ENCODE results near the gene PSTPIP1. TPM values are rescaled to one million over a fixed set of nuclear protein-coding genes. Genes with fewer than 3 reads are reported as not detected.
A peak's percentile ranks its signal among the peaks of the same experiment; 100 is the strongest.

Gene PSTPIP1
- total and polyA plus RNA-seq, 2 of the 4 experiments (the other 2 are of a cell fraction): 0.36 to 1.1 TPM

DNA sequence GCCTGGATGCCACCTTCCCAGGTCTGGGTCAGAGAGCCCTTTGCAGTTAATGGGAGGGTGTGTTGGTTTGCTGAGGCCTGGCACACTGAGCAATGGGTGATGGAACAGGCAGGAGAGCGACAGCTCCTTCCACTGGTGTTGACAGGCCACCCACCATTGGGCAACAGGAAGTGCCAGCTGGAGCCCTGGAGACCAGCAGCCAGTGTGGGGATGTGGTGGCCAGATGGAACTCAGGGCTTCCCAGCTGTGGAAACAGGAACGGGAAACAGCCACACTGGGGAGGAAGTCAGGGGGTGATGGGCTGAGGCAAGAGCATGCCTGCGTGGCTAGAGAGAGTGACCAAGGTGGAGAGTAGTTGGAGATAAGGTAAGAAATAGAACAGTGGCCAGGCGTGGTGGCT is 9.3 kb downstream of the PSTPIP1 start:
- intact Hi-C loops (cut with micrococcal nuclease) (no loop called here), dilution Hi-C loops (cut with HindIII; ENCODE audit: low sequenced_read_pairs, unreplicated experiment) (no loop called here), in situ Hi-C loops (cut with MboI; ENCODE audit: low sequenced_read_pairs) (no loop called here)
- Histone ChIP-seq H3K4me2 (ENCODE audit: low read depth, low read length) (no peak overlapping the region), H3K79me1 (ENCODE audit: low read depth in 1 of 2, low read length in 2 of 2) (no peaks in the 10 kb centered on the region), H3K18ac (ENCODE audit: low read depth, low read length) (no peak overlapping the region), H4K8ac (ENCODE audit: low read depth in 2 of 2, low read length in 2 of 2) (no peak overlapping the region), H4K5ac (ENCODE audit: low read depth, low read length) (no peak overlapping the region), H2AK5ac (ENCODE audit: low read depth, low read length) (no peak overlapping the region), H2BK15ac (ENCODE audit: low read depth, low read length) (no peak overlapping the region), H4K20me1 (ENCODE audit: insufficient read depth, low read length) (no peaks in the 10 kb centered on the region), H3K27me3 (ENCODE audit: control insufficient read depth, insufficient read depth, low read length) (peaks cover 28% of the 10 kb centered on the region), H3K56ac (ENCODE audit: extremely low read depth, insufficient read depth, low read length) (no peak overlapping the region), H3K14ac (replicated peaks; ENCODE audit: low read depth, low read length) (no peak overlapping the region), H3K9ac (ENCODE audit: low read depth, low read length) (no peak overlapping the region), H3K4me1 (ENCODE audit: control insufficient read depth, insufficient read depth, low read length) (no peaks in the 10 kb centered on the region), H4K91ac (ENCODE audit: insufficient read depth, low read depth, low read length) (no peak overlapping the region), H2BK120ac (ENCODE audit: low read depth, low read length) (no peak overlapping the region), H2AK9ac (replicated peaks; ENCODE audit: low read depth, low read length, poor library complexity) (peak overlapping the region; percentile 55), H3K9me1 (ENCODE audit: insufficient read depth, low read length) (no peaks in the 10 kb centered on the region; the same call in 1 of the 2 replicates), H3K23ac (ENCODE audit: low read depth, low read length) (no peak overlapping the region; the same call in 1 of the 2 replicates), H3K4ac (ENCODE audit: low read depth, low read length) (no peak overlapping the region), H3K36me3 (ENCODE audit: control insufficient read depth, insufficient read depth, low read length) (no peaks in the 10 kb centered on the region), H2BK5ac (ENCODE audit: low read depth, low read length, poor library complexity, severe bottlenecking) (no peak overlapping the region), H2AFZ (replicated peaks; ENCODE audit: low read length, poor library complexity) (no peak overlapping the region), H3K4me3 (ENCODE audit: insufficient read depth, low read depth, low read length) (no peak overlapping the region), H2BK20ac (ENCODE audit: low read depth, low read length) (no peak overlapping the region), H3K27ac (ENCODE audit: insufficient read depth, low read length) (no peak overlapping the region), H3K9me3 (ENCODE audit: control insufficient read depth, insufficient read depth, low read length) (no peaks in the 10 kb centered on the region)
- no TSS peak for BruUV-seq (replicated peaks)
- TF ChIP-seq MAFK (IDR thresholded peaks at IDR 0.05; ENCODE audit: low read depth, low read length): no peak
- no peak for TF ChIP-seq RAD21 (IDR thresholded peaks at IDR 0.05; ENCODE audit: low read length)
- TF ChIP-seq CHD1 (IDR thresholded peaks at IDR 0.05; ENCODE audit: low read depth, low read length): no peak
- TF ChIP-seq, protein P1, sequence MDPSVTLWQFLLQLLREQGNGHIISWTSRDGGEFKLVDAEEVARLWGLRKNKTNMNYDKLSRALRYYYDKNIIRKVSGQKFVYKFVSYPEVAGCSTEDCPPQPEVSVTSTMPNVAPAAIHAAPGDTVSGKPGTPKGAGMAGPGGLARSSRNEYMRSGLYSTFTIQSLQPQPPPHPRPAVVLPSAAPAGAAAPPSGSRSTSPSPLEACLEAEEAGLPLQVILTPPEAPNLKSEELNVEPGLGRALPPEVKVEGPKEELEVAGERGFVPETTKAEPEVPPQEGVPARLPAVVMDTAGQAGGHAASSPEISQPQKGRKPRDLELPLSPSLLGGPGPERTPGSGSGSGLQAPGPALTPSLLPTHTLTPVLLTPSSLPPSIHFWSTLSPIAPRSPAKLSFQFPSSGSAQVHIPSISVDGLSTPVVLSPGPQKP (IDR thresholded peaks at IDR 0.05; ENCODE audit: borderline replicate concordance, low read depth, low read length): no peak
- no peak for TF ChIP-seq CEBPB (IDR thresholded peaks at IDR 0.05; ENCODE audit: low read depth, low read length)
- TF ChIP-seq MAZ (IDR thresholded peaks at IDR 0.05; ENCODE audit: borderline replicate concordance, low read depth, low read length): no peak
- TF ChIP-seq, protein P2, sequence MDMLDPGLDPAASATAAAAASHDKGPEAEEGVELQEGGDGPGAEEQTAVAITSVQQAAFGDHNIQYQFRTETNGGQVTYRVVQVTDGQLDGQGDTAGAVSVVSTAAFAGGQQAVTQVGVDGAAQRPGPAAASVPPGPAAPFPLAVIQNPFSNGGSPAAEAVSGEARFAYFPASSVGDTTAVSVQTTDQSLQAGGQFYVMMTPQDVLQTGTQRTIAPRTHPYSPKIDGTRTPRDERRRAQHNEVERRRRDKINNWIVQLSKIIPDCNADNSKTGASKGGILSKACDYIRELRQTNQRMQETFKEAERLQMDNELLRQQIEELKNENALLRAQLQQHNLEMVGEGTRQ (IDR thresholded peaks at IDR 0.05; ENCODE audit: low read depth, low read length): no peak
- no peak for TF ChIP-seq SMC3 (IDR thresholded peaks at IDR 0.05; ENCODE audit: low read depth, low read length)
- no peak for TF ChIP-seq NFE2L2 (IDR thresholded peaks at IDR 0.05; ENCODE audit: low read depth, low read length)
- TF ChIP-seq FOS (IDR thresholded peaks at IDR 0.05; ENCODE audit: low read depth, low read length): no peak
- no peak for TF ChIP-seq MXI1 (IDR thresholded peaks at IDR 0.05; ENCODE audit: borderline replicate concordance, low read depth, low read length)
- no peak for TF ChIP-seq POLR2A (IDR thresholded peaks at IDR 0.05; ENCODE audit: low read depth, low read length)
- TF ChIP-seq RFX5 (IDR thresholded peaks at IDR 0.05; ENCODE audit: low read depth, low read length): no peak
- TF ChIP-seq, protein P3, sequence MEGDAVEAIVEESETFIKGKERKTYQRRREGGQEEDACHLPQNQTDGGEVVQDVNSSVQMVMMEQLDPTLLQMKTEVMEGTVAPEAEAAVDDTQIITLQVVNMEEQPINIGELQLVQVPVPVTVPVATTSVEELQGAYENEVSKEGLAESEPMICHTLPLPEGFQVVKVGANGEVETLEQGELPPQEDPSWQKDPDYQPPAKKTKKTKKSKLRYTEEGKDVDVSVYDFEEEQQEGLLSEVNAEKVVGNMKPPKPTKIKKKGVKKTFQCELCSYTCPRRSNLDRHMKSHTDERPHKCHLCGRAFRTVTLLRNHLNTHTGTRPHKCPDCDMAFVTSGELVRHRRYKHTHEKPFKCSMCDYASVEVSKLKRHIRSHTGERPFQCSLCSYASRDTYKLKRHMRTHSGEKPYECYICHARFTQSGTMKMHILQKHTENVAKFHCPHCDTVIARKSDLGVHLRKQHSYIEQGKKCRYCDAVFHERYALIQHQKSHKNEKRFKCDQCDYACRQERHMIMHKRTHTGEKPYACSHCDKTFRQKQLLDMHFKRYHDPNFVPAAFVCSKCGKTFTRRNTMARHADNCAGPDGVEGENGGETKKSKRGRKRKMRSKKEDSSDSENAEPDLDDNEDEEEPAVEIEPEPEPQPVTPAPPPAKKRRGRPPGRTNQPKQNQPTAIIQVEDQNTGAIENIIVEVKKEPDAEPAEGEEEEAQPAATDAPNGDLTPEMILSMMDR (conservative IDR thresholded peaks at IDR 0.05; ENCODE audit: low read depth, low read length): no peak
- TF ChIP-seq RCOR1 (IDR thresholded peaks at IDR 0.05; ENCODE audit: insufficient replicate concordance, low read length): no peak
- TF ChIP-seq BHLHE40 (IDR thresholded peaks at IDR 0.05; ENCODE audit: low read depth, low read length): no peak
- WGBS, 2 experiments (ENCODE audit: extremely low coverage in 2 of 2, insufficient read length in 1 of 2): 88% methylated on average over 3 of the region's 4 CpGs; no CpG with 5 or more reads in 1 of the 2 experiments
- POLR2A ChIA-PET (ENCODE audit: unreplicated experiment): no interaction called here
- DNase-seq: no peak
- ATAC-seq (ENCODE audit: low read depth): no peak
- CTCF ChIA-PET: no interaction called here
